Measurements from ENCODE around the gene ZNF423.

The ZNF423 gene

GRCh38 chr16:49701065-49701685 is 154.7 kb downstream of the ZNF423 start:
- no peak overlapping the region for H3K4me3 ChIP-seq (ENCODE audit: low read depth, low read length)
- DNase-seq (ENCODE audit: low read depth), result no peak

GRCh38 chr16:49700251-49701064 is 155.5 kb downstream of the ZNF423 start:
- TF ChIP-seq CTCF (IDR thresholded peaks at IDR 0.05; ENCODE audit: low read depth, low read length, missing control alignments), result no peak
- DNase-seq (ENCODE audit: low read depth), result no peak
- no peak overlapping the region for H3K4me3 ChIP-seq (ENCODE audit: low read depth, low read length)

More at GRCh38 chr16:49701065-49701685, 154.7 kb downstream of the ZNF423 start:
- no peak for TF ChIP-seq CTCF (IDR thresholded peaks at IDR 0.05; ENCODE audit: low read depth, low read length, missing control alignments)

GRCh38 chr16:49699841-49700175 is 156.1 kb downstream of the ZNF423 start:
- no peak overlapping the region for H3K4me3 ChIP-seq (ENCODE audit: low read depth, low read length)
- TF ChIP-seq CTCF (IDR thresholded peaks at IDR 0.05; ENCODE audit: low read depth, low read length, missing control alignments), result no peak
- DNase-seq (ENCODE audit: low read depth), result no peak

DNA sequence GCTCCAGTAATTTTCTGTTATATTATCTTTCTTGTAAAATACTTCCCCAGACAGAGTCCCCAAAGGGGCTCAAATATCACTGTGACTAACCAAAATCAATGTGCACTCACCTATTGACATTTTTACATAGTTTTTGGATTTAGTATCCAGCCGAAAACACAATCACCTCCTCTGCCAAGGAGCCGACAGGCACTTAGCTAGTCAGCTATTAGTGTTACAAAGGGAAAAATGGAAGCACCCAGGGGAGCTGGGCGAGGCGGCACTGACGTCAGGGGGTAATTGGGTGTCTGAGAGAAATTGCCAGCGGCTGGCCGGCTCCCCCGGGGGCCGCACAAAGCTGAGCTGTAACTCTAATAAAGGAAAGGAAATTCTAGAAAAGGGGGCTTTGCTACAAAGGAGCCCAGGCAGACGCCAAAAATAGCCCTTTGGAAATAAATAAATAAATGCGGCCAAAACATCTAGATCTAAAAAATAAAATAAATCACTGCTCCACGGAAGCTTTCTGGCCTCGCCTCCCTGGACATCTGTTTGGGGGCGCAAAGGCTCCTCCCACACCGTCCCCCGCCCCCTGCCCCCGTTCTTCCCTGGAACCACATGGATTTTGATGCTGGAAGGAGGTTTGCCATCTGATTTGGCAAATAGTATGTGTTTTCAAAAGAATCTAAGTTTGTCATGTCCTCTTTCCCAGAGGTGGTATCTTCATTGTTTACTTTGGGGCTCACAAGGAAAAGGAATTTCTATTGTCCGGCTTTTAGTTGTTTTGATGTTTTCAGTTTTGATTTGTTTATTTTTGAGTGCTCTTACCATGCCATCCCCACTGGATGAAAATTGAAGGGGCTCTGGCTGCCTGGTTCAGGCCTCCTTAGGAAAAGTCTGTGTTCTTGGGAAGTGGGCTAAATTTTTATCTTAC is 156.7 kb downstream of the ZNF423 start:
- H3K4me3 ChIP-seq (ENCODE audit: low read depth, low read length), result no peak overlapping the region
- TF ChIP-seq CTCF (IDR thresholded peaks at IDR 0.05; ENCODE audit: low read depth, low read length, missing control alignments), result no peak
- no peak for DNase-seq (ENCODE audit: low read depth)

DNA sequence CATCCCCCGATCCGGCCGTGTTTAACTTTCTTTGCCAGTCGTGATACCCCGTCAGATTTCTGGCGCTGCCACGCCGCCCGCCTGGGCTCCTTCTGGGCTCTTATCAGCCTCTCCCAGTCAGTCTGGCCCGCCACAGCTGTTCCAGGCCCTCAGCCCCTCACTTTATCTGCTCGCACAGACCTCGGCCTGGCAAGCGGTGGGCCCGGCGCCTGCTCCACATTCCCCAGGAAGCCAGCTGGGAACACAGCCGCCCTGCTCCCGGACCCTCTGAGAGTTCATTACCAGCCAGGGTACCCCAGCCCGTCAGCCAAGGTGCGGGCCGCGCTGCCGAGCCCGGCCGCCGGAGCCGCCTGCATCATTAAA is 157.5 kb downstream of the ZNF423 start:
- no peak overlapping the region for H3K4me3 ChIP-seq (ENCODE audit: low read depth, low read length)
- no peak for TF ChIP-seq CTCF (IDR thresholded peaks at IDR 0.05; ENCODE audit: low read depth, low read length, missing control alignments)
- DNase-seq (ENCODE audit: low read depth), result no peak

DNA sequence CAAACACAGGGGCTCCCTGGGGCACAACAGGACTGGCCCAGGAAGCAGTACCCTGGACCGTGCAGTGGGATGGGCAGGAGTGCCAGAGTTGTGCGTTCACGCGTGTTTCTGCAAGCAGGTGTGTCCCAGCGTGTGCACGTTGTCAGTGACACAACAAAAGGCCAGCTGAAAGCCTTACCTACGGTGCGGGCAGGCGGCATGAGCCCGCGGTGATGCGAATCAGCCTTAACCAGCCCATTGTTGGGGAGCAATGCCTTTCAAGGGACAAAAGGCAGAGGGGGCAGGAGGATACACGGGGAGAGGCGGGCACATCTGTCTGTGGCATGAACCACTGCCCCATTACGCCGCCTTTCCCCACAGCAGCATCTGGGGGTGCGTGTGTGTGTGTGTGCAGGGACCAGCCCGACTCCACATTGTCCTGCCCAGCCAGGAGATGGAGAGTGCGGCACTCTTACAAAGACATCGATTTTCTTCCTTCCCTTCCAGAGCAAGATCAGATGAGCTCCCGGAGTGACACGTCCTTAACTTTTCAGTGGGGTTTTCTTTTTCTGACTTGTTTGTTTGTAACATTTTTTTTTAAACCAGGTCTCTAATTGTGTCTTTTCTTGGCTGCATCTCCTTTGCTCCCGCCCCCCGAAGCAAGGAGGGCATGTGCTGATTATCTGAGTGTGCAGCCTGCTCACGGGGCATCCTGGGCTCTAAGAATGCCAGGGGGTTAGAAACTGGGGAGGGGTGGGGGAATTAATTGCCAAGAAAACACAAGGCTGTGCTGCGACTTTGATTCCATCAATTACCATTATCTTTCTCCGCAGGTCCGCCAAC is 158.1 kb downstream of the ZNF423 start:
- TF ChIP-seq CTCF (IDR thresholded peaks at IDR 0.05; ENCODE audit: low read depth, low read length, missing control alignments), result no peak
- no peak for DNase-seq (ENCODE audit: low read depth)
- no peak overlapping the region for H3K4me3 ChIP-seq (ENCODE audit: low read depth, low read length)

Measured in GM12864 (cell line).